H9 (cell line): Measurements from ENCODE around the gene BTBD18. TPM values are rescaled to one million over a fixed set of nuclear protein-coding genes. Genes with fewer than 3 reads are reported as not detected.

Experiments
- DNase-seq: peaks from one replicate; pipeline ENCODE4 v3.0.0-alpha.2; 2017
- H2AFZ ChIP-seq: one replicate; pipeline ENCODE4 v1.6.1; 2013; ENCODE audit warnings: mild to moderate bottlenecking, low read length, control low read depth, moderate library complexity
- H2AK5ac ChIP-seq: 2 replicates; pipeline ENCODE4 v1.6.1; 2013; ENCODE audit warnings: low read length, control low read depth, mixed read lengths; ENCODE audit not compliant: insufficient read length
- H2BK120ac ChIP-seq: one replicate; pipeline ENCODE4 v1.6.1; 2013; ENCODE audit warnings: low read depth, mild to moderate bottlenecking, low read length, control low read depth, inconsistent platforms; ENCODE audit not compliant: poor library complexity, severe bottlenecking
- H2BK12ac ChIP-seq: 2 replicates; pipeline ENCODE4 v1.6.1; 2013; ENCODE audit warnings: low read length, control low read depth, mixed read lengths, low read depth; ENCODE audit not compliant: insufficient read length
- H2BK15ac ChIP-seq: 2 replicates; pipeline ENCODE4 v1.6.1; 2013; ENCODE audit warnings: low read depth, low read length, control low read depth
- H2BK20ac ChIP-seq: one replicate; pipeline ENCODE4 v1.6.1; 2013; ENCODE audit warnings: low read depth, mild to moderate bottlenecking, low read length, control low read depth, inconsistent platforms; ENCODE audit not compliant: poor library complexity, severe bottlenecking
- H2BK5ac ChIP-seq: 2 replicates; pipeline ENCODE4 v1.6.1; 2013; ENCODE audit warnings: low read length, control low read depth, mixed read lengths; ENCODE audit not compliant: insufficient read length
- H3K14ac ChIP-seq: 2 replicates; pipeline ENCODE4 v1.6.1; 2013; ENCODE audit warnings: low read length, control low read depth; ENCODE audit not compliant: insufficient read depth
- H3K18ac ChIP-seq: 2 replicates; pipeline ENCODE4 v1.6.1; 2013; ENCODE audit warnings: low read depth, mild to moderate bottlenecking, mixed read lengths, low read length, control low read depth; ENCODE audit not compliant: insufficient read length
- H3K23ac ChIP-seq: 2 replicates; pipeline ENCODE4 v1.6.1; 2013; ENCODE audit warnings: low read length, control low read depth, mixed read lengths, low read depth; ENCODE audit not compliant: insufficient read length
- H3K23me2 ChIP-seq: 2 replicates; pipeline ENCODE4 v1.6.1; 2013; ENCODE audit warnings: low read depth, mild to moderate bottlenecking, mixed read lengths, low read length, control low read depth; ENCODE audit not compliant: insufficient read length, poor library complexity, severe bottlenecking
- H3K27ac ChIP-seq: 2 replicates; pipeline ENCODE4 v1.5.1; 2013; ENCODE audit warnings: low read length, control low read depth, mixed read lengths, low read depth; ENCODE audit not compliant: insufficient read length
- H3K27me3 ChIP-seq: 2 replicates; pipeline ENCODE4 v1.6.1; 2013; ENCODE audit warnings: low read length, control low read depth, inconsistent platforms; ENCODE audit not compliant: insufficient read depth
- H3K4ac ChIP-seq: 2 replicates; pipeline ENCODE4 v1.6.1; 2013; ENCODE audit warnings: low read depth, mild to moderate bottlenecking, control low read depth, inconsistent platforms, low read length, moderate library complexity
- H3K4me1 ChIP-seq: 2 replicates; pipeline ENCODE4 v1.6.1; 2013; ENCODE audit warnings: low read length, control low read depth, inconsistent platforms; ENCODE audit not compliant: insufficient read depth
- H3K4me2 ChIP-seq: 2 replicates; pipeline ENCODE4 v1.6.1; 2013; ENCODE audit warnings: low read length, control low read depth, mixed read lengths; ENCODE audit not compliant: insufficient read length, insufficient read depth
- H3K56ac ChIP-seq: 2 replicates; pipeline ENCODE4 v1.6.1; 2013; ENCODE audit warnings: low read depth, mild to moderate bottlenecking, mixed read lengths, low read length, control low read depth; ENCODE audit not compliant: insufficient read length
- H3K79me1 ChIP-seq: 2 replicates; pipeline ENCODE4 v1.6.1; 2013; ENCODE audit warnings: low read depth, mild to moderate bottlenecking, moderate library complexity, low read length, control low read depth, inconsistent platforms; ENCODE audit not compliant: insufficient read depth, poor library complexity, severe bottlenecking
- H3K79me2 ChIP-seq: 2 replicates; pipeline ENCODE4 v1.6.1; 2013; ENCODE audit warnings: low read length, control low read depth, inconsistent platforms; ENCODE audit not compliant: insufficient read depth
- H3K9ac ChIP-seq: 2 replicates; pipeline ENCODE4 v1.6.1; 2013; ENCODE audit warnings: low read length, control low read depth, mixed read lengths; ENCODE audit not compliant: insufficient read length; ENCODE audit errors: extremely low read depth
- H3K9me3 ChIP-seq: one replicate; pipeline ENCODE4 v1.6.1; 2013; ENCODE audit warnings: low read depth, low read length, inconsistent platforms; ENCODE audit not compliant: control insufficient read depth
- H3T11ph ChIP-seq: one replicate; pipeline ENCODE4 v1.6.1; 2013; ENCODE audit warnings: mild to moderate bottlenecking, low read length, control low read depth, inconsistent platforms
- H4K20me1 ChIP-seq: one replicate; pipeline ENCODE4 v1.6.1; 2013; ENCODE audit not compliant: control insufficient read depth, insufficient read length, insufficient read depth
- H4K5ac ChIP-seq: 2 replicates; pipeline ENCODE4 v1.6.1; 2013; ENCODE audit warnings: low read depth, mild to moderate bottlenecking, mixed read lengths, low read length, control low read depth; ENCODE audit not compliant: insufficient read length
- H4K8ac ChIP-seq: replicated peaks from 2 replicates; pipeline ENCODE4 v1.6.1; 2013; ENCODE audit warnings: low read length, control low read depth, mixed read lengths, low read depth; ENCODE audit not compliant: insufficient read length
- H4K91ac ChIP-seq: 2 replicates; pipeline ENCODE4 v1.6.1; 2013; ENCODE audit warnings: low read depth, mild to moderate bottlenecking, moderate library complexity, mixed read lengths, low read length, control low read depth; ENCODE audit not compliant: insufficient read length
- H3K27ac Mint-ChIP-seq, 3 experiments: 2 replicates in 2 of 3; 3 replicates in 1 of 3; pipeline ENCODE4 v1.8.0; 2020 to 2021; ENCODE audit warnings: mixed read lengths in 3 of 3, mild to moderate bottlenecking in 1 of 3, moderate library complexity in 1 of 3
- H3K27me3 Mint-ChIP-seq: 2 replicates; pipeline ENCODE4 v1.8.0; 2021; ENCODE audit warnings: low read depth, mild to moderate bottlenecking, moderate library complexity, mixed read lengths
- H3K36me3 Mint-ChIP-seq, 3 experiments: 2 replicates in 2 of 3; 3 replicates in 1 of 3; pipeline ENCODE4 v1.8.0; 2020 to 2021; ENCODE audit warnings: low read depth in 3 of 3, mixed read lengths in 3 of 3; ENCODE audit not compliant: insufficient read depth in 1 of 3
- H3K4me1 Mint-ChIP-seq, 2 experiments: 2 replicates each; pipeline ENCODE4 v1.8.0; 2020; ENCODE audit warnings: mixed read lengths in 2 of 2
- H3K4me3 Mint-ChIP-seq, 2 experiments: 2 replicates in 1 of 2; 3 replicates in 1 of 2; pipeline ENCODE4 v1.8.0; 2020 to 2021; ENCODE audit warnings: mild to moderate bottlenecking in 2 of 2, mixed read lengths in 2 of 2, moderate library complexity in 1 of 2
- H3K9me3 Mint-ChIP-seq, 2 experiments: 2 replicates in 1 of 2; 3 replicates in 1 of 2; pipeline ENCODE4 v1.8.0; 2020; ENCODE audit warnings: mild to moderate bottlenecking in 2 of 2, mixed read lengths in 2 of 2, moderate library complexity in 1 of 2
- CTCF ChIP-seq: fragments of 200-600 bp; sonication (generic); conservative IDR thresholded peaks from 3 replicates; pipeline ENCODE4 v1.8.0; 2021; ENCODE audit warnings: antibody characterized with exemption, mild to moderate bottlenecking
- WGBS: extraction: QIAGEN DNeasy Blood & Tissue Kit; methylation state at CpG from one replicate; pipeline ENCODE4 v1.1.7; 2013; ENCODE audit warnings: missing lambda C conversion rate, low lambda C conversion rate, mixed read lengths; ENCODE audit not compliant: insufficient read length; ENCODE audit errors: extremely low coverage; 5-methylcytosine and 5-hydroxymethylcytosine counted together
- long read RNA-seq: library from polyadenylated mRNA; unstranded; transcript quantifications from one replicate; pipeline ENCODE4 v2.0.0, GENCODE V29; 2020
- total RNA-seq: library from RNA; stranded (reverse); gene quantifications from 2 replicates; pipeline ENCODE4 v1.2.1, GENCODE V29; 2021

Gene BTBD18, protein sequence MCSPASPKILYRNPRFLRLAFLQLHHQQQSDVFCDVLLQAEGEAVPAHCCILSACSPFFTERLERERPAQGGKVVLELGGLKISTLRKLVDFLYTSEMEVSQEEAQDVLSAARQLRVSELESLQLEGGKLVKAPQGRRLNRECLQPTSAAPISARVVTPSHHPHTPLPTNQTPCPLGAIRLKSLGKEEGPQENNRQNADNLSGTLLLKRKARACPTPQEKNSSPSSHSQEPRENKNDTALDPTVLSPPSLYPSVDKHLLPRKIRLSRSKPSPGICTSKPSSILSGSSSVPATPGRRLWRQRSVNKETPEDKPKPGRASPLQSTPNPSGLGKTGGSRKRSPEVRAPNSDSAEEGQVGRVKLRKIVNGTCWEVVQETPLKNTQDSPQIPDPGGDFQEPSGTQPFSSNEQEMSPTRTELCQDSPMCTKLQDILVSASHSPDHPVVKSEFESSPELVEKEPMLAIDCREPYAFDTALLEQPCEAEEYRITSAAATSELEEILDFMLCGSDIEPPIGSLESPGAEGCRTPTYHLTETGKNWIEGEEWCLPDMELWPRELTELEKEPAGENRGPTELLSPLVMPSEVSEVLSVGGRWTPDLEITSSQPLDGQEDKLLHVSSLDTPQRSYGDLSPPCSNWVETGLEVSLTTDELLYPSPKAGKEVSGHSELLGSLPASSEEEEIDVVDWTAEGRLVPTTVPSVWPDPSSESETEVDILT
- not detected in 2 replicates for total RNA-seq
- long read RNA-seq = 0 reads

DNA sequence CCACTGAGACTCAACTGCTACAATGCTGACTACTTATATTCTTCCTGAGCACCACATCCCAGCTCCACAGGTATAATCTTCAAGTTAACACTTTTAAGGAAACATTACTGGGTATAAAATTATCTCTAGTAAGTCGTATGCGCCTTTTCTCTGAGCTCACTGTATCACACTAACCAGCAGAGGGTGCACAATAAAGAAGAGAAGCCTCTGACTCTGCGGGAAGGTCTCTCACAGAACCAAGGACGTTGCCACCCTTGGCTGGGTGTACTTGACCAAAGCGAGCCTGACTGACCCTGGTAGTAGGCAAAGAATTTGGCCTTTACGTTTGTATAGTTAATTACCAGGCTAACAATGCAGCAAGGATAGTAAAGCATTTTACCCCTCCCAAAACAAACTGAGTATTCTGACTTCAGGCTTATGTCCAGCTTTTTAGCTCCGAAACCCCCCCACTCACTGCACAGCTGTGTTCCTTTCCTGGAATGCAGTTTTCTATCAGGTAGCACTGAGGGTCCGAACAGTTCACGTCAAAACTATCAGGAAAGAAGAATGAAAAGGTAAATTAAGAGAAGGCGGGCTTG, at the start of gene BTBD18:
Gene BTBD18 (minus strand): TSS at position 144 of the 578 bp plus-strand sequence. CDS start 631 bp downstream, outside the sequence.
- DNase-seq = peak; percentile 60
- H2AK5ac ChIP-seq = no peak within 1 kb of the TSS
- H4K5ac ChIP-seq = no peak within 1 kb of the TSS
- no peak within 1 kb of the TSS for H3K56ac ChIP-seq
- H3K23me2 ChIP-seq = no peaks in the 10 kb centered on the region
- H3K27me3 Mint-ChIP-seq = no peaks in the 10 kb centered on the region; the same call in 1 of the 2 replicates
- no peak within 1 kb of the TSS for H2AFZ ChIP-seq
- H3K79me2 ChIP-seq = no peaks in the 10 kb centered on the region
- WGBS = no CpG with 5 or more reads among the region's 10 CpGs
- no peak within 1 kb of the TSS for H3K9ac ChIP-seq
- H2BK15ac ChIP-seq = 0 out of 2 replicates have a peak within 1 kb of the TSS, but pooled peaks have one; percentile 65
- no peak within 1 kb of the TSS for H3K23ac ChIP-seq
- peaks cover 5 to 7% of the 10 kb centered on the region in 2 experiments; a peak in 3 of 4 replicates for H3K4me1 Mint-ChIP-seq
- 0 out of 7 replicates have a peak, but pooled peaks cover 0 to 4% (median 0%) of the 10 kb centered on the region in 3 experiments for H3K36me3 Mint-ChIP-seq
- H2BK12ac ChIP-seq = no peak within 1 kb of the TSS
- H3K9me3 Mint-ChIP-seq = no peaks in the 10 kb centered on the region
- no peak within 1 kb of the TSS for H2BK120ac ChIP-seq
- no peak within 1 kb of the TSS for H3K27ac ChIP-seq
- H3K27ac Mint-ChIP-seq = peak within 1 kb of the TSS; percentile 59 to 89 (median 61); a peak in 3 of 7 replicates
- no peak within 1 kb of the TSS for H4K8ac ChIP-seq
- H4K20me1 ChIP-seq = no peaks in the 10 kb centered on the region
- no peak within 1 kb of the TSS; a peak in 1 of 5 replicates for H3K4me3 Mint-ChIP-seq
- no peak within 1 kb of the TSS for H3K4me2 ChIP-seq
- H3K79me1 ChIP-seq = no peaks in the 10 kb centered on the region
- H4K91ac ChIP-seq = no peak within 1 kb of the TSS
- no peak within 1 kb of the TSS for H3T11ph ChIP-seq
- H3K4ac ChIP-seq = no peak within 1 kb of the TSS
- no peaks in the 10 kb centered on the region for H3K27me3 ChIP-seq
- no peak within 1 kb of the TSS for H3K14ac ChIP-seq
- no peaks in the 10 kb centered on the region; the same call in 1 of the 2 replicates for H3K4me1 ChIP-seq
- H3K9me3 ChIP-seq = no peaks in the 10 kb centered on the region
- no peak within 1 kb of the TSS for H3K18ac ChIP-seq
- H2BK5ac ChIP-seq = no peak within 1 kb of the TSS
- no peak within 1 kb of the TSS for H2BK20ac ChIP-seq
- TF ChIP-seq CTCF = peak; percentile 77
